Pulmonary artery endothelial cell (primary cell): Measurements from ENCODE around the gene PCDHA2. TPM values are rescaled to one million over a fixed set of nuclear protein-coding genes. Genes with fewer than 3 reads are reported as not detected.

Source experiments
- total RNA-seq: library from RNA; depleted of rRNA; stranded (reverse); fragments of >200 nt; gene quantifications from 2 replicates; pipeline ENCODE4 v1.2.3, GENCODE V29; 2014

The PCDHA2 gene
- total RNA-seq, 1 donor from 2014 or later: 0.07 TPM

Other genes starting within 250 kb of the PCDHA2 start
- 1.4 and 1.8 TPM in 2 replicates for gene EIF4EBP3, start 247.2 kb upstream of the PCDHA2 start, total RNA-seq
- gene SRA1, start 237.4 kb upstream of the PCDHA2 start, total RNA-seq: 19.7 and 28.1 TPM in 2 replicates
- gene APBB3, start 230.3 kb upstream of the PCDHA2 start, total RNA-seq: 5.1 and 5.5 TPM in 2 replicates
- 22.6 and 30.7 TPM in 2 replicates for gene SLC35A4, start 230.0 kb upstream of the PCDHA2 start, total RNA-seq
- gene CD14, start 161.7 kb upstream of the PCDHA2 start, total RNA-seq: 0.26 and 0.49 TPM in 2 replicates
- 13.5 and 13.9 TPM in 2 replicates for gene TMCO6, start 155.4 kb upstream of the PCDHA2 start, total RNA-seq
- gene NDUFA2, start 147.2 kb upstream of the PCDHA2 start, total RNA-seq: 40.1 and 48.5 TPM in 2 replicates
- gene IK, start 147.0 kb upstream of the PCDHA2 start, total RNA-seq: 77.4 and 95.0 TPM in 2 replicates
- gene WDR55, start 129.9 kb upstream of the PCDHA2 start, total RNA-seq: 29.9 and 39.3 TPM in 2 replicates
- 0.13 and 0.28 TPM in 2 replicates for gene DND1, start 121.3 kb upstream of the PCDHA2 start, total RNA-seq
- 92.7 and 110 TPM in 2 replicates for gene HARS1, start 103.5 kb upstream of the PCDHA2 start, total RNA-seq
- gene HARS2, start 103.4 kb upstream of the PCDHA2 start, total RNA-seq: 26.9 and 39.8 TPM in 2 replicates
- 53.5 and 75.7 TPM in 2 replicates for gene ZMAT2, start 94.4 kb upstream of the PCDHA2 start, total RNA-seq
- 0.04 TPM in 1 of 2 replicates, not detected in the other for gene PCDHA1, start 8.7 kb upstream of the PCDHA2 start, total RNA-seq
- gene PCDHA3, start 6.2 kb downstream of the PCDHA2 start, total RNA-seq: 0.18 and 0.26 TPM in 2 replicates
- gene PCDHA4, start 12.2 kb downstream of the PCDHA2 start, total RNA-seq: 0.26 and 0.42 TPM in 2 replicates
- gene PCDHA5, start 26.8 kb downstream of the PCDHA2 start, total RNA-seq: 0.04 and 0.07 TPM in 2 replicates
- gene PCDHA6, start 33.1 kb downstream of the PCDHA2 start, total RNA-seq: 0.40 and 0.88 TPM in 2 replicates
- gene PCDHA7, start 39.4 kb downstream of the PCDHA2 start, total RNA-seq: 0.25 and 0.33 TPM in 2 replicates
- gene PCDHA8, start 46.3 kb downstream of the PCDHA2 start, total RNA-seq: under 0.01 and 0.04 TPM in 2 replicates
- gene PCDHA9, start 53.5 kb downstream of the PCDHA2 start, total RNA-seq: 0.04 TPM in 1 of 2 replicates, not detected in the other
- 0.07 and 0.35 TPM in 2 replicates for gene PCDHA10, start 61.0 kb downstream of the PCDHA2 start, total RNA-seq
- gene PCDHA11, start 74.1 kb downstream of the PCDHA2 start, total RNA-seq: 0.04 and 0.07 TPM in 2 replicates
- gene PCDHA12, start 80.5 kb downstream of the PCDHA2 start, total RNA-seq: 0.07 TPM in 1 of 2 replicates, not detected in the other
- gene PCDHA13, start 87.3 kb downstream of the PCDHA2 start, total RNA-seq: under 0.01 and 0.04 TPM in 2 replicates
- gene PCDHAC1, start 131.4 kb downstream of the PCDHA2 start, total RNA-seq: 0.07 TPM in 2 replicates
- gene PCDHAC2, start 171.6 kb downstream of the PCDHA2 start, total RNA-seq: 2.0 and 2.5 TPM in 2 replicates